Lower leg skin (tissue), 3 donors: ENCODE results near the gene ST3GAL3.

ENCODE experiments used
- POLR2A ChIP-seq, 2 donors: fragments of 450-650 bp; IDR thresholded peaks; one replicate each; pipeline ENCODE4 v1.6.1; 2016 to 2017; ENCODE audit warnings: antibody characterized with exemption in 2 of 2, mild to moderate bottlenecking in 1 of 2, moderate library complexity in 1 of 2
- TF ChIP-seq, protein P1 (sequence below), 3 donors: fragments of 450-650 bp; IDR thresholded peaks; one replicate each; pipeline ENCODE4 v1.5.1; 2016; ENCODE audit warnings: antibody characterized with exemption in 3 of 3, mild to moderate bottlenecking in 3 of 3, moderate library complexity in 2 of 3

- TF ChIP-seq, protein P1, sequence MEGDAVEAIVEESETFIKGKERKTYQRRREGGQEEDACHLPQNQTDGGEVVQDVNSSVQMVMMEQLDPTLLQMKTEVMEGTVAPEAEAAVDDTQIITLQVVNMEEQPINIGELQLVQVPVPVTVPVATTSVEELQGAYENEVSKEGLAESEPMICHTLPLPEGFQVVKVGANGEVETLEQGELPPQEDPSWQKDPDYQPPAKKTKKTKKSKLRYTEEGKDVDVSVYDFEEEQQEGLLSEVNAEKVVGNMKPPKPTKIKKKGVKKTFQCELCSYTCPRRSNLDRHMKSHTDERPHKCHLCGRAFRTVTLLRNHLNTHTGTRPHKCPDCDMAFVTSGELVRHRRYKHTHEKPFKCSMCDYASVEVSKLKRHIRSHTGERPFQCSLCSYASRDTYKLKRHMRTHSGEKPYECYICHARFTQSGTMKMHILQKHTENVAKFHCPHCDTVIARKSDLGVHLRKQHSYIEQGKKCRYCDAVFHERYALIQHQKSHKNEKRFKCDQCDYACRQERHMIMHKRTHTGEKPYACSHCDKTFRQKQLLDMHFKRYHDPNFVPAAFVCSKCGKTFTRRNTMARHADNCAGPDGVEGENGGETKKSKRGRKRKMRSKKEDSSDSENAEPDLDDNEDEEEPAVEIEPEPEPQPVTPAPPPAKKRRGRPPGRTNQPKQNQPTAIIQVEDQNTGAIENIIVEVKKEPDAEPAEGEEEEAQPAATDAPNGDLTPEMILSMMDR (IDR thresholded peaks at IDR 0.05) = no peak
- TF ChIP-seq POLR2A (IDR thresholded peaks at IDR 0.05) = no peak
Measured at GRCh38 chr1:43766818-43767525, 59.6 kb downstream of the ST3GAL3 start.
